GM19328 (cell line): ENCODE results near the gene LIPE.

Experiments used
- ATAC-seq: cut with Tn5 transposase; IDR thresholded peaks from one replicate; pipeline ENCODE4 v1.9.1; 2021; ENCODE audit warnings: mild to moderate bottlenecking, moderate library complexity; ENCODE audit not compliant: unreplicated experiment

Gene LIPE

DNA sequence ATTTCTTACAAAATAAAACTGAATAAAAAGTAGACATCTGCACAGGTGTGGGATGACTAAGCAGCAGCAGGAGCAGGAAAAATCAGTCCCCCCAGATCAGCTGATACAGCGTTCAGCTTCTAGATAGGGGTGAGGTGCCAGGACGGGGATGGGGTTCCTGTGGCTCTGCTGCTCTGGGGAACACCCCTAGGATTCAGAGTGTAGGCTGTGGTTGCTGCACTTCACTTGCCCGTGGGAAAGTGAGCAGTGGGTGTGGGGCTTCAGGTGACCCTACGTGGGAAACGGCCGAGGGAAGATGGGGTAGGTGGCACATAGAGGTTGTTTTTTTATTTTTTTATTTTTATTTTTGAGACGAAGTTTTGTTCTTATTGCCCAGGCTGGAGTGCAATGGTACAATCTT lies 18.8 kb upstream of the LIPE start:
- no peak for ATAC-seq

DNA sequence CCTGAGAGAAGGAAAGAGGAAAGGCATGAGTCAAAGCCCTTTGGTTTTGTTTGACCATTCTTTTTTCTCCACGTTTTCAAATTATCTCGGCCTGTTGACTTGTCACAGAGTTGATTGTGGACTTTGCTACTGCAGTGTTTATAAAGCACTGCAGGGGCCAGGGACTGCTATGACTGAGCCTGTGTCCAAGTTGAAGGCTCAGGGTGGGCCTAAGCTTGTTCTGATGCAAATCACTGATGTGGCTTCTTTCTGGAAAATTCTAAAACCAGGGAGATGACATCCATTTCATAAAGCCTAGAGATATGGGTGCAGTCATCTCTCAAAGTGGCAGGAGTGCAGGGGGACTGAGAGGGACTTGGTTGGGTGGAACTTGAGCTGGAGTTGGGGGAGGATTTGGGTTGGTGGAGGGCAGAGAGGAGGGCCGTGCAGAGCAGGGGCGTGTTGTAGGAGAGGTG lies 16.8 kb upstream of the LIPE start:
- ATAC-seq = no peak

GRCh38 chr19:42442833-42443232 lies 15.6 kb upstream of the LIPE start, which contains the start of gene CXCL17:
CXCL17 (minus strand) TSS chr19:42442946; CDS start chr19:42442832, 114 bp downstream.
- ATAC-seq = no peak

DNA sequence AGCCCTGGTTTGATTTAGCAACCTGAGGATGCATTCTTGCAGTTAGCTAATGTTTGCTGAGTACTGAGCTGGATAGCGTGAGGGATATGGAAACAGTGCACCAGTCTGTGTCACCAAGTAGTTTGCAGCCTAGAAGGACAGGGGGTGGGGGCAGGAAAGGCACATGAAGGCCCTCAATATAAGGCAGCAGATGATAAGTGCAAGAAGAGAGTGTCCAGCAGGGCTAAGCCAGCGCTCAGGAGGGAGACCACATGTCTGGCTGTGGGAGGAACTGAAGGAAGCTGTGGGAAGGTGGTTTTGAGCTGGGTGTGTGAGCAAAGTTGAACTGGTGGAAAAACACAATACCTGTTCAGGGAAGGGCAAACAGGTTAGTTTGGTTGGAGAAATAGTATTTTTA lies 13.9 kb upstream of the LIPE start:
- ATAC-seq = no peak

DNA sequence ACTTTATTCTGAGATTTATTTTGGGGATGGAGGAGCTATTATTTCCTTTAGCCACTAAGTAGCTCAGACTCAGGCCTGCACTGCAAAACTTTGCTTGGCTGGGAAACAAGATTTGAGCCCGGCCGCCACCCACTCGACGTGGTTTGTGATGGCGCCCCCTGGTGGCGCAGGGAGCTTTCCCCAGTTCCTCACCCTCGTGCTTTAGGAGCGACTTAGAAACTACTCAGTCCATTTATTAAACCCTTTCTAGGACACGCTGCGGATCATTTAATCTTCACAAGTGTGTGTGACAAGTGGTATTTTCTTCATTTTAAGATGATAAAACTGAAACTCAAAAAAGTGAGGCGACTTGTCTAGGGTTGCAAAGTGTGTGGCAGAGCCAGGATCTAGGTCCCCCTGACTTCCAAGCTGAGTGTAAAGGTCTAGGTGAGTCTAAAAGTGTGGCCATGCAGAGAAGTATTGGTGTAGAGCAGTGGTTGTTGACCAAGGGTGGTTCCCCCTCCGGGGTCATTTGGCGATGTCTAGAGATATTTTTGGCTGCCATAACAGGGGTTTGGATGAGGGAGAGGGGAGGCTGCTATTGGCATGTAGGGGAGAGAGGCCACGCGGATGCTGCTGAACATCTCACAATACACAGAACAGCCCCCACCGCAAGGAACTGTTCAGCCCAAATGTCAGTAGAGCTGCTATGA lies 13.3 kb upstream of the LIPE start:
- ATAC-seq = no peak

DNA sequence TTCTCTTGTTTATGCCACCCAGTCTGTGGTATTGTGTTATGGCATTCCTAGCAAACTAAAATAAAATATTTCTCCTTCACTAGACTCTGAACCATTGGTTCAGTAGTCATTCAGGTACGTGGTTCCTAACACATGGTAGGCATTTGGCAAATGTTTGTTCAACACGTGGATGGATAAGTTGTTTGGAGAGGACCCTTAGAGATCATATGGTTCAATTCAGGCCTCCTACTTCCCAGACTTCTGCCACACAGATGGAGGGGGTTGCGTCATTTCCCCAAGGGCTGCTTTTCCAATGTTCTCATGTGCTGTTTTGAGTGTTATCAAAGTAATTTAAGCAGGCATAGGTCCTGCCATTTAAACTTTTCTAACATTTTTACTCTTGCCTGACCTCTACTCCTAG lies 8.8 kb upstream of the LIPE start:
- ATAC-seq = no peak

- ATAC-seq = no peak
Observed at GRCh38 chr19:42435316-42435715, 8.1 kb upstream of the LIPE start.

- no peak for ATAC-seq
Observed at GRCh38 chr19:42433503-42434260, 6.5 kb upstream of the LIPE start.

DNA sequence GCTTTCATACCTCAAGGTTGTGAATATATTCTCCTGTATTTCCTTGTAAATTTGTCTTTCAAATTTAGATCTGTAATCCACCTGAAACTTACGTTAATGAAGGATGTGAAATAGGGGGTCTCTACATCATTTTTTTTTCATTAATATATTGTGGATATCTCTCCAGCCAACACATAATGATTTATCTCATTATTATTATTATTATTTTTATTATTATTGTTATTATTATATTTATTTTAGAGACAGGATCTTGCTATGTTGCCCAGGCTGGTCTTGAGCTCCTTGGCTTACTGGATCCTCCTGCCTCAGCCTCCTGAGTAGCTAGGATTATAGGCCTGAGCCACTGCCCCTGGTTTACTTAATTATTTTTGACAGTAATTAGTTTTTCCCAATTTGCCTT lies 4.3 kb upstream of the LIPE start:
- no peak for ATAC-seq

- ATAC-seq = no peak
Observed at GRCh38 chr19:42428676-42429075, 1.5 kb upstream of the LIPE start.

GRCh38 chr19:42426643-42427042 lies 545 bp downstream of the LIPE start:
- ATAC-seq = no peak

DNA sequence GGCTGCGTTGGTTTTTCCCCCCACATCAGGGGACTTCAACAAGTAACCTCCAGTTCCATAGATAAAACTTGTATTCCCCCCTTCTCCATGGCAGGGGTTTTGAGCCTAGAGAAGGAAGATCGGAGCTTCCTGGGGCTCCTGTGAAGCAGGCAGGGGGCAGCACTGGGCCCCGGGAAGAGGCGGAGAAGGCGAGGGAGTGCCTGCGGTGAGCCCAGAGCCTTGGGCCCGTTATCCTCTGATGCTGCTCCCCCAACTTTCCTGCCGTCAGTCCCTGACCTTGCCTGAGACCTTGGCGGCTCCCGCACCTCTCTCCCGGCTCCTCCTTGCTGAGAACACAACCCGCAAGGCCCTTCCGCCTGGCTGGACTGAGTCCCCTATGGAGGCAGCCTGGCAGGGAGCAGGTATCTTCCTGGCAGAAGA lies 2.5 kb downstream of the LIPE start:
- ATAC-seq = no peak

GRCh38 chr19:42424345-42424707 lies 2.9 kb downstream of the LIPE start:
- no peak for ATAC-seq

DNA sequence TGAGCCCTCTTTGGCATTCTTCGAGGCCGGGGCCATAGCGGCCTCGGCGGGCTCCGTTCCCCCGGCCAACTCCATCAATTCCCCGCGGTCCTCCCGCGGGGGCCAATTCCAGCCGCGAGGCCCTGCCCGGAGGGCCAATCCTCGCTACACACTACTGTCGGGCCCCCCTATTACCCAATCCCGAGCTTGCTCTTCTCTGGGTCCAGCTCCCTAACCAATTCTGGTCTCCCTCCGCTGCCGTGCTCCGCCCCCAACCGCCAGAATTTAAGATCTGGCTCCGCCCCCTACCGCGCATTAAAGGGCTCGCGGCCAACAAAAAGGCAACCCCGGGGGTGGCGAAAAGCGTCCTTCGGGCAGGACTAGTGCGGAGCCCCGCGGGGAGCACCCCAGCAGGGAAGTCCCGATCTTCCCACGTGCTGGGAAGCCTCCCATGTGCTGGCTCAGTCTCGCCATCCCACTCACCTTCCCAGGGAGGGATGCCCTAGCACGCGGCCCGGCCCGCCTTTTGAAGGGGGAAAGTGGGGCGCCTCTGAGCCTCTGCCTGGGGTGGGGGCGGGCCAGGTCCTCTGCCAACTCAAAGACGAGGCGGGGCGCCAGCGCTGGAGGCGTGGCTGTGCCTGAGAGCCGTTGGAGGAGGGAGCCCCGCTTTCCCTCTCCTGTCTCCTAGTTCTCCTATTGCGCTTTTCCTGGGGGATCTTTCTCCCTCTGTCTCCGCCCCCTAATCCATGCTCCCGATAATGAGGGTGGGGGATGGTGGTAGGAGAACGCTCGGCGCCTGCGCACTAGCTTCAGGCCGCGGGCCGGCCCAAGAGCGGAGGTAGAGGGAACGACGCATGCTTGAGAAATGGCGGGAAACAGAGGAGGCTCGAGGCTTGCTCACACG lies 3.5 kb downstream of the LIPE start:
- ATAC-seq = peak; percentile 82

GRCh38 chr19:42422901-42423461 lies 4.2 kb downstream of the LIPE start:
- peak; percentile 27 for ATAC-seq

DNA sequence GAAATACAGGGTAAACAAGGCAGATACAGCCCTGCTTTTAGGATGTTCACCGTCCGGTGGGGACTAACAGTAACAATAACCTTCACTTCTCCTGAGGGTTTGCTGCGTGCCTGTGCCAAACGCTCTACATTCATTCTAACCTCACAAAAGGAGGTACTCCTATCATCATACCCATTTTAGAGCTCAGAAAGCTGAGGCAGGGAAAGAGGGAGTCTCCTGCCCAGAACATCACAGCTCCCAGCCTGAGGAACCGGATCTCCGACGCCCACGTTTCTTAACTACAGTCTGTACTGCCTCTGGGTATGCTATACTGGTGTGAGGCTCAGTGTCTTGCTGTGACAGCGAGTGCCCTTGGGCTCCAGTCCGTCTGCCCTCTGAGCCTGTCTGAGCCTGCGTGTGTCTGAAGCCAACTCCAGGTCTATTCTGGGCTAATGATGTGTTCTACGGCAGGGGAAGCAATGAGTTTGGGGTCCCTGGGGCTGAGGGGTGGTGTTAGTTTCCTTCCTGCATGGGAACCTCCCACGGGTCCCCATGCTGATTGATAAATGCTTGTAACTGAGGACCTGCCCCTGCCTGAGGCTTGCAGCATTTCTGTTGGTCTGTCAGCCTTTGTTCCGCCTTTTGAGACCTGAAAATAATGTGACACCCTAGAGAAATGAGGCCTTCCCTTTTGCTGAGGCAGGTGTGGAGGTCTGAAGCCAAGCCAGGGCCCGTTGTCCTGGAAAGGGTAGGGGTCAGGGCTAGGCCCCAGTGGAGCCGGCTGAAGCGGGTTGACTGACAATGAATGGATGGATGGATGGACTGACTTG lies 4.9 kb downstream of the LIPE start:
- no peak for ATAC-seq

DNA sequence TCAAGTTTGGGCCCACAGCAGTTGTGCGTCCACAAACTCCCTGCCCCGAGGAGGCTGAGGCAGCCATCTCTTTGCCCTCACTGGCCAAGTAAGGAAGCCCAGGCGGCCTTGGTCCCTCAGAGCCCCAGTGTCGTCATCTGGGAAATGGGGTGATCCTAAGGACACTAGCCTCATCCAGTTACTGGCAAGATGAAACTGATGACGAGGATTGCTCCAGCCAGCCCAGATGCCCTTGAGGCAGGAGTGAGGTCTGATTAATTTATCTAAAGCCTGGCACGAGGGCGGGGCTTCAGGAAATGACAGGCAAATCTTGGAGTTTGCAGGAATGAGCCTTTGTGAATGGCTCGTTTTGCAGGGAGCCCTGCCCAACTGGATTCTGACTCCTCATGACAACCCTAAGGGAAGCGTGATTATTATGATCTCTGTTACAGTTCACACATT lies 5.6 kb downstream of the LIPE start:
- ATAC-seq = no peak

DNA sequence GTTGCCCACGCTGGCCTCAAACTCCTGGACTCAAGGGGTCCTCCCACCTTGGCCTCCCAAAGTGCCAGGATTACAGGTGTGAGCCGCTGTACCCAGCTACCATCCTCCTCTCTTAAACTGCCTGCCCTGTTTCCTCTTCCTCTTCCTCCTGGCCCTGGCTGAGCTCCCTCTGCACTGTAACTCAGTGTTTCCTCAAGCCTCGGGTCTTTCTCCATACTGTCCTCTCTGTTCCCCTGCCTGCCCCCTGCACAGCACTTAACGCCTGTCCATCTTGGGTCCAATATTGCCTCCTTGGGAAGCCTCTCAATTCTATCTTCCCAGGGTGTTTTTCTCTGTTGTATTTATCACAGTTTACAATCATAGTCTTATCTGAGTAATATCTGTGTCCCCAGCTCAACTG lies 6.1 kb downstream of the LIPE start:
- no peak for ATAC-seq

GRCh38 chr19:42420055-42420544 lies 7.1 kb downstream of the LIPE start:
- ATAC-seq = no peak

GRCh38 chr19:42419309-42419708 lies 7.9 kb downstream of the LIPE start:
- no peak for ATAC-seq
